NCI-H2081 treated with DMSO at 0.1 percent for 48 hours (cell line): ENCODE data around the gene CCNYL1.
A peak's percentile ranks its signal among the peaks of the same experiment; 100 is the strongest.
"Not testable (repeated sequence)": the region's sequence is repeated elsewhere in the genome, so short reads cannot be mapped to it uniquely, and the experiment has no call there.

Source experiments
- DNase-seq: peaks from one replicate; lab custom pipeline; 2025; lab: John Stamatoyannopoulos, UW

CCNYL1 gene

GRCh38 chr2:207697411-207697810, 14.0 kb upstream of the CCNYL1 start:
- DNase-seq: no peak

GRCh38 chr2:207698301-207698700, 13.1 kb upstream of the CCNYL1 start:
- DNase-seq: no peak

GRCh38 chr2:207704078-207704477, 7.4 kb upstream of the CCNYL1 start:
- no peak for DNase-seq

- no peak for DNase-seq
Observed at GRCh38 chr2:207704671-207705070, 6.8 kb upstream of the CCNYL1 start.

GRCh38 chr2:207706936-207707860, 4.2 kb upstream of the CCNYL1 start:
- no peak for DNase-seq

GRCh38 chr2:207711750-207712530, 500 bp downstream of the CCNYL1 start:
- no peak for DNase-seq

- DNase-seq: no peak
Observed at GRCh38 chr2:207716056-207716455, 4.6 kb downstream of the CCNYL1 start.

GRCh38 chr2:207718521-207718920, 7.1 kb downstream of the CCNYL1 start:
- DNase-seq: no peak

GRCh38 chr2:207719008-207719407, 7.6 kb downstream of the CCNYL1 start:
- DNase-seq: no peak

GRCh38 chr2:207719655-207720054, 8.2 kb downstream of the CCNYL1 start:
- DNase-seq: not testable (repeated sequence)

- DNase-seq: no peak
Observed at GRCh38 chr2:207720517-207721187, 9.2 kb downstream of the CCNYL1 start.

GRCh38 chr2:207722773-207723424, 11.5 kb downstream of the CCNYL1 start:
- DNase-seq: no peak

GRCh38 chr2:207723425-207723787, 12.0 kb downstream of the CCNYL1 start:
- not testable (repeated sequence) for DNase-seq

- DNase-seq: no peak
Observed at GRCh38 chr2:207724113-207724512, 12.7 kb downstream of the CCNYL1 start.

GRCh38 chr2:207725873-207726578, 14.6 kb downstream of the CCNYL1 start:
- DNase-seq: peak; percentile 25

GRCh38 chr2:207727261-207727660, 15.8 kb downstream of the CCNYL1 start:
- DNase-seq: no peak

GRCh38 chr2:207729465-207729998, 18.1 kb downstream of the CCNYL1 start:
- DNase-seq: no peak

- no peak for DNase-seq
Observed at GRCh38 chr2:207731138-207731537, 19.7 kb downstream of the CCNYL1 start.

- no peak for DNase-seq
Observed at GRCh38 chr2:207733597-207734240, 22.3 kb downstream of the CCNYL1 start.

GRCh38 chr2:207734264-207734635, 22.8 kb downstream of the CCNYL1 start:
- DNase-seq: no peak
